ENCODE results near the gene PRKCQ.

DNA sequence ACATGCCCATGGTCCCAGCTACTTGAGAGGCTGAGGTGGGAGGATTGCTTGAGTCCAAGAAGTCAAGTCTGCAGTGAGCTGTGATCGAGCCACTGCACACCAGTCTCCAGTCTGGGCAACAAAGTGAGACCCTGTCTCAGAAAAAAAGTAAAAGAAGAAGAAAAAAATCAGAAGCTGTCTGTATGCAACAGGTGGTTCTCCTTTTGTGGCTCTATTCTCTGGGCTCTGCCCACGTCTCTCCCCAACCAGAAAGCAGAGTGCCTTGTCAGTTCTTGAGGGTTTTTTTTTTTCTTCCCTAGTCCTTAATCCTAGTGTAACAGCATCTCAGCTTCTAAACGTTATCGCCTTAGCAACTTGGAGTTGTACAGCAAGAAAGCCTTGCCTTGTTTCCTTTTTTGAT is 89.5 kb downstream of the PRKCQ start:
- no peak for TF ChIP-seq ZNF430 (CRISPR knock-in tag; IDR thresholded peaks at IDR 0.05)
- no peak for TF ChIP-seq HNF4A (CRISPR knock-in tag; IDR thresholded peaks at IDR 0.05)
- no peak for TF ChIP-seq RFX5 (IDR thresholded peaks at IDR 0.05; ENCODE audit: low read depth, low read length)
- TF ChIP-seq FOXJ3 (CRISPR knock-in tag; IDR thresholded peaks at IDR 0.05; ENCODE audit: borderline replicate concordance) = no peak
- TF ChIP-seq POLR2AphosphoS5 (IDR thresholded peaks at IDR 0.05; ENCODE audit: low read depth, low read length) = no peak
- no peak for TF ChIP-seq ZFP36 (IDR thresholded peaks at IDR 0.05; ENCODE audit: borderline replicate concordance, low read depth, low read length, partially characterized antibody)
- no peak for TF ChIP-seq ZKSCAN1 (IDR thresholded peaks at IDR 0.05; ENCODE audit: low read length)
- TF ChIP-seq FOXA1 (IDR thresholded peaks at IDR 0.05) = no peak
- no peak for TF ChIP-seq FOXA1 (CRISPR knock-in tag; IDR thresholded peaks at IDR 0.05)

All from HepG2 (cell line).